Smooth muscle cell of the brain vasculature (primary cell): Measurements from ENCODE around the gene SNAPC2.
"Not testable (repeated sequence)": the region's sequence is repeated elsewhere in the genome, so short reads cannot be mapped to it uniquely, and the experiment has no call there.

Source experiments
- DNase-seq: peaks from one replicate; pipeline ENCODE4 v3.0.0-alpha.2; 2012; ENCODE audit warnings: low read depth, low spot score

The SNAPC2 gene

DNA sequence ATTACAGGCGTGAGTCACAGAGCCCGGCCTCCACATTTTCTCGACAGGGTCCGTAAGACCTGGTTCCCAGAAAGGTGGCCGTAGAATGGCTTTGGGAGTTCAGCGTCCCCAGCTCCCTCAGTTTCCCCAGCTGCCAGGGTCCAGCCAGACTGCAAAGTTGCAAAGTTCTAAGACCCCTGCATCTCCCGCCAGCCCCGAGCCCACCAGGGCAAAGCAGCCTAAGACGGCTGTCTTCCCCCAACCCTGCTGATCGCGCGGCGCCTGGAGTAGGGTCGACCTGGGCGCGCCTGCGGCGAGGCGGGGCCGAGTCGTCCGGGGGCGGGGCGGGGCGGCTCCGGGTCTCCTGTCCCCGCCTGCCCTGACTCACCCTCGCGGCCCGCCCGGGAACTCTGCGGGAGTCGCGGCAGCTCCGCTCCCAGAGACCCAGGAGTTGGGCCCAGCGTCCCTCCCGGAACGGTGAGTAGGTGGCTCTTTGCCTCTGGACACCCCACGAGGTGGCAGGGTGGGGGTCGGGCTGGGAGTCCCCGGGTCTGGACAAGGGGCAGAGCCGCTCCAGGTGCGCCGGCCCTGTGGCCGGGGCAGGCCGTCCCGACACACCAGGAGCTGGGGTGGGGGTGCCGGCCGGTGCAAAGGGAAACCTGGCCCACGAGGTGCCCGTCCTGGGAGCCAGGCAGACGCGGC lies 31.9 kb upstream of the SNAPC2 start, which contains the start of gene LRRC8E:
Gene LRRC8E, plus strand, starts transcription at position 366 of the 681 bp plus-strand sequence. CDS start 7,094 bp downstream, outside the sequence.
- DNase-seq: no peak

DNA sequence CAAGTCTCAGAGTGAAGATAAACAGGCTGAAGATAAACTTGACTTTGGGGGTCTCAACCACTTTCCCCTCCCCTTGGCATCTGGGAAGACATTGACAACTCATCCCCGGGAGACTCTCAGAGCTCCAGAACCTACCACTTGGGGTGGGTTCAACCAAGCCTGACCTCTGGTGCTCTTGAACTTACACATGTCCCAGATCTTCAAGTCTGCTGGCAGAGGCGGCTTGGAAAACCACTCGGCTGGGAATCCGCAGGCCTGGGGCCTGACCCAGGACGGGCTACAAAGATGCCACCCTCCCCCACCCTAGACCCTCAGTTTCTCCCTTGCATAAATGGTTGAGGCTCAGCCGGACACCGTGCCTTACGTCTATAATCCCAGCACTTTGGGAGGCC lies 31.3 kb upstream of the SNAPC2 start:
- DNase-seq: no peak

DNA sequence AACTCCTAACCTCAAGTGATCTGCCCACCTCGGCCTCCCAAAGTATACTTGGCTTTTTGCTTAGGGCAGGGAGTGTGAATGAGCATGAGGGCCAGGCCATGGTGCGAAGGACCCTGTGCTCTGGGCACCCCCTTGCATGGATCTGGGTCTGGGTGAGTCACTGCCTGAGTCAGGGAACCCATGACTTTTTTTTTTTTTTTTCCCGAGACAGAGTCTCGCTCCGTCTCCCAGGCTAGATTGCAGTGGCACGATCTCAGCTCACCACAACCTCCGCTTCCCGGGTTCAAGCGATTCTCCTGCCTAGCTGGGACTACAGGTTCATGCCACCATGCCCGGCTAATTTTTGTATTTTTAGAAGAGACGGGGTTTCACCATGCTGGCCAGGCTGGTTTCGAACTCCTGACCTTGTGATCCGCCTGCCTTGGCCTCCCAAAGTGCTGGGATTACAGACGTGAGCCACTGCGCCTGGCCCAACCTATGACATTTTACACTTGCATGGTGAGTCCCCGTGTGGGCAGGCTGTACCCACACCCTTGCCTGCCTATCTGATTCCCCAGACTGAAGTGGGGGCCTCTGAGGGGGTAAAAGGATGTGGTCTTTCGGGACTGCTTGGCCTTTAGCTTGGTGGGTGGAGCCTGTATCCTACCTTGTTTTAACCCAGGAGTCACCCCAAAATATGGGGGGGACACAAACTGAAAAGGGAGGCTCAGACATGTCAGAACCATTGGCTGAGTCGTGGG lies 26.6 kb upstream of the SNAPC2 start:
- DNase-seq: not testable (repeated sequence)

DNA sequence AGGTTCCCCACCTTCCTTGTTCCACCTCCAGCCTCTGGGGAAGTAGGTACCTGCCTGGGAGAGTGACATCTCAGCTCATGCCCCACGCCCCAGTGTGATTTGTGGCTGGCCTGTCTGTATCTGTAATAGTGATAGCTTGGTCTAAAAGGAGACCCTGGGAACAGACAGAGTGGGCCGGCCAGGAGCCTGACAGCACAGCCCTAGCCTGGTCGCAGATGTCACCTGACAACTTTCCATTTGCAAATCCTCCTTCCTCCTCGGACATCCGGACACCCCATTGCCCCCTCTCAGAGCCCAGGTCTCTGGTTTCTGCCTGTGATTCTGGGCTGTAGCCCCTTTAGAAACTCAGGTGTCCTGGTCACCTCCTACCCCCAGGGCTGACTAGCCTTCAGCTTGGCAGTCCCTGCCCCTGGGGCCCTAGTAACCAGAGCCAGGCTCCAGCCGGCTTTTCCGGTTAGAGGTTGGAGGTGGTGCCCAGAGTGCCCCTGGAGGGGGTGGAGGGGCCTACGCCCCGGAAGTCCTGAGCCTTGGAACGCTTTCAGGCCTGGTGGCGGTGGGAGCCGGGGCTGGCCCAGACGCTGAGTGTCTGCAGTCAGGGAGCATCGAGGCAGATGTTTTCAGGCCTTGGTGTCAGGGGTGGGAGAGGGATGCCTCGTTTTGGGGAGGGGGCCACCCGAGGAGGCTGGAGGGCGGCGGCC lies 25.4 kb upstream of the SNAPC2 start:
- no peak for DNase-seq

DNA sequence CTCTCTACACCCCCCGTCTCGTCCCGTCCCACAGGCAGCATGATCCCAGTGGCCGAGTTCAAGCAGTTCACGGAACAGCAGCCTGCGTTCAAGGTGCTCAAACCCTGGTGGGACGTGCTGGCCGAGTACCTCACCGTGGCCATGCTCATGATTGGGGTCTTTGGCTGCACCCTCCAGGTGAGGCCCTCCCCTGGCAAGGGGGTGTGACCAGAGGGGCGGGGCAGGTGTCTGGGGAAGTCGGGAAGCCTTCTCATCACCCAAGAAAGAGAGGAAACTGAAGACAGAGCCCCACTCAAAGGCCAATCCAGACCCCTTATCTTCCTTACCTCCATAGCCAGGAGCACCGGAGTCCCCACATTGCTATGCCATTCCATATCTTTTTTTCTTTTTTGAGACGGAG lies 24.6 kb upstream of the SNAPC2 start:
- DNase-seq: no peak

DNA sequence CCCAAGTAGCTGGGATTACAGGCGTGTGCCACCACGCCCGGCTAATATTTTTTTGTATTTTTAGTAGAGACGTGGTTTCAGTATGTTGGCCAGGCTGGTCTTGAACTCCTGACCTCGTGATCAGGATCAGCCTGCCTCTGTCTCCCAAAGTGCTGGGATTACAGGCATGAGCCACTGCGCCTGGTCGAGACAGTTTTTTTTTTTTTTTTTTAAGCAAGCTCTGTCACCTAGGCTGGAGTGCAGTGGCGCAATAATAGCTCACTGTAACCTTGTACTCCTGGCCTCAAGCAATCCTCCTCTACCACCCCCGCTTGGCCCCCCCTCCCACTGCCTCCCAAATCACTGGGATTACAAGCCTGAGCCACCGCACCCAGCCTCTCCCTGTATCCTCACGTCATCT lies 22.8 kb upstream of the SNAPC2 start:
- no peak for DNase-seq

DNA sequence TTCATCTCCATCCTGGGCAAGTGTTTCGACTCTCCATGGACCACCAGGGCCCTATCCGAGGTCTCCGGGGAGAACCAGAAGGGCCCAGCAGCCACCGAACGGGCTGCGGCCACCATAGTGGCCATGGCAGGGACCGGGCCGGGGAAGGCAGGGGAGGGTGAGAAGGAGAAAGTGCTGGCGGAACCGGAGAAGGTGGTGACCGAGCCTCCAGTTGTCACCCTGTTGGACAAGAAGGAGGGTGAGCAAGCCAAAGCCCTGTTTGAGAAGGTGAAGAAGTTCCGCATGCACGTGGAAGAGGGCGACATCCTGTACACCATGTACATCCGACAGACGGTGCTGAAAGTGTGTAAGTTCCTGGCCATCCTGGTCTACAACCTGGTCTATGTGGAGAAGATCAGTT lies 21.2 kb upstream of the SNAPC2 start:
- DNase-seq: no peak

DNA sequence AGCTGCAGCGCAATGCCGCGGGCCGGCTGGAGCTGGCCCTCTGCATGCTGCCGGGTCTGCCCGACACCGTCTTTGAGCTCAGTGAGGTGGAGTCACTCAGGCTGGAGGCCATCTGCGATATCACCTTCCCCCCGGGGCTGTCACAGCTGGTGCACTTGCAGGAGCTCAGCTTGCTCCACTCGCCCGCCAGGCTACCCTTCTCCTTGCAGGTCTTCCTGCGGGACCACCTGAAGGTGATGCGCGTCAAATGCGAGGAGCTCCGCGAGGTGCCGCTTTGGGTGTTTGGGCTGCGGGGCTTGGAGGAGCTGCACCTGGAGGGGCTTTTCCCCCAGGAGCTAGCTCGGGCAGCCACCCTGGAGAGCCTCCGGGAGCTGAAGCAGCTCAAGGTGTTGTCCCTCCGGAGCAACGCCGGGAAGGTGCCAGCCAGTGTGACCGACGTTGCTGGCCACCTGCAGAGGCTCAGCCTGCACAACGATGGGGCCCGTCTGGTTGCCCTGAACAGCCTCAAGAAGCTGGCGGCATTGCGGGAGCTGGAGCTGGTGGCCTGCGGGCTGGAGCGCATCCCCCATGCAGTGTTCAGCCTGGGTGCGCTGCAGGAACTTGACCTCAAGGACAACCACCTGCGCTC lies 20.3 kb upstream of the SNAPC2 start:
- no peak for DNase-seq

DNA sequence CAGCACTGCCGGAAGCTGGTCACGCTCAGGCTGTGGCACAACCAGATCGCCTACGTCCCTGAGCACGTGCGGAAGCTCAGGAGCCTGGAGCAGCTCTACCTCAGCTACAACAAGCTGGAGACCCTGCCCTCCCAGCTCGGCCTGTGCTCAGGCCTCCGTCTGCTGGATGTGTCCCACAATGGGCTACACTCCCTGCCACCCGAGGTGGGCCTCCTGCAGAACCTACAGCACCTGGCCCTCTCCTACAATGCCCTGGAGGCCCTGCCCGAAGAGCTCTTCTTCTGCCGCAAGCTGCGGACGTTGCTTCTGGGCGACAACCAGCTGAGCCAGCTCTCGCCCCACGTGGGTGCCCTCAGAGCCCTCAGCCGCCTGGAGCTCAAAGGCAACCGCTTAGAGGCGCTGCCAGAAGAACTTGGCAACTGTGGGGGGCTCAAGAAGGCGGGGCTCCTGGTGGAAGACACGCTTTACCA lies 19.7 kb upstream of the SNAPC2 start:
- DNase-seq: no peak

DNA sequence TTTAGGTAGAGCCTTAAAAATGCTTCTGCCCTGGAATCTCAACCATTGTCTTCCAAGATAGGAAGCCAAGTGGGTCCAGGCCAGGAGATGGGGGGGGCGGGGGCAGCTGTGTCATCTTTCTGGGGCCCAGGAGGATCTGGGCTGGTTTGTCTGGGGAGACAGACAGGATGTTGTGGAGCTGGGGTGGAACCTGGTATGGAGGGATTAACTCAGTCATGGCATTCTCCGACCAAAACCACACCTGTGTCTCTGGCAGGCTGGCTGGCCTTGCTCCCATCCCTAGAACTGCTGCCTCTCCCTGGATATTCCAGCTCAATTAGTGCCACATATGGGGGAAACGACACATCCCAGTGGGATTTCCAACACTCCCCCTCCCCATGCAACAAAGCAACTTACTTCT lies 19.2 kb upstream of the SNAPC2 start:
- DNase-seq: no peak

DNA sequence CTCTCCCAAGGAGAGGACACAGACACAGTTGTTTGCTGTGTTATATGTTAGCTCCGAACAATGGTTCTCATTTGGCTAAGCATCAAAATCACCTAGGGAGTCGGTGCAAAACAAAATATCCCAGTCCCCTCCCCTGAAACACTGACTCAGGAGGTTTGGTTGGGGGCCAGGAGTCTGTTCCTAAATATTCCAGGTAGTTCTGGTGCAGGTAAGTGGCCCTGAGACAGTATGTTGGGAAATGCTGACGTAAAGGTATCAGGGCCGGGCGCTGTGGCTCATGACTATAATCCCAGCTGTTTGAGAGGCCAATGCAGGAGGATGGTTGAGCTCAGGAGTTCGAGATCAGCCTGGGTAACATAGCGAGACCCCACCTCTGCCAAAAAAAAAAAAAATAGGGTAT lies 18.8 kb upstream of the SNAPC2 start:
- no peak for DNase-seq

DNA sequence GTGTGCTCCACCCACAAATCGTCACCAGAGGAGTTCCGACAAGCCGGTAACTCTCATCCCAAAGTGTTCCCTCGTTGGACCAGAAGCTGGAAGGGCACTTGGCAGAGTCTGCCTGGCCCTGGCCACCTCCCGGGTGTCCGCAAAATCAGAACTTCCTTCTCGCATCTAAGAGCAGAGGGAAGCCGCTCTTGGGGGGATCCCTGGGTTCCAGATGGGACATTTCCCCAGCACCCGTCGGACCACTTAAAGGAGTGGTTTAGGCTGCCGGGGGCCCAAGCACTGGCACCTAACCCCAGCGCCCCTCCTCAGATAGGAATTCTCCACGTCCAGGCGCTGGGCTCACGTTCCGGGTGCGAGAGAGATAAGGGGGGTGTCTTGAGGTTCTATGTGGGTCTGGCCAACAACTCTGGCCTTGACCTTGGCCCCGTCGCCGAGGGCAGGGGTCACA lies 17.3 kb upstream of the SNAPC2 start:
- DNase-seq: no peak

DNA sequence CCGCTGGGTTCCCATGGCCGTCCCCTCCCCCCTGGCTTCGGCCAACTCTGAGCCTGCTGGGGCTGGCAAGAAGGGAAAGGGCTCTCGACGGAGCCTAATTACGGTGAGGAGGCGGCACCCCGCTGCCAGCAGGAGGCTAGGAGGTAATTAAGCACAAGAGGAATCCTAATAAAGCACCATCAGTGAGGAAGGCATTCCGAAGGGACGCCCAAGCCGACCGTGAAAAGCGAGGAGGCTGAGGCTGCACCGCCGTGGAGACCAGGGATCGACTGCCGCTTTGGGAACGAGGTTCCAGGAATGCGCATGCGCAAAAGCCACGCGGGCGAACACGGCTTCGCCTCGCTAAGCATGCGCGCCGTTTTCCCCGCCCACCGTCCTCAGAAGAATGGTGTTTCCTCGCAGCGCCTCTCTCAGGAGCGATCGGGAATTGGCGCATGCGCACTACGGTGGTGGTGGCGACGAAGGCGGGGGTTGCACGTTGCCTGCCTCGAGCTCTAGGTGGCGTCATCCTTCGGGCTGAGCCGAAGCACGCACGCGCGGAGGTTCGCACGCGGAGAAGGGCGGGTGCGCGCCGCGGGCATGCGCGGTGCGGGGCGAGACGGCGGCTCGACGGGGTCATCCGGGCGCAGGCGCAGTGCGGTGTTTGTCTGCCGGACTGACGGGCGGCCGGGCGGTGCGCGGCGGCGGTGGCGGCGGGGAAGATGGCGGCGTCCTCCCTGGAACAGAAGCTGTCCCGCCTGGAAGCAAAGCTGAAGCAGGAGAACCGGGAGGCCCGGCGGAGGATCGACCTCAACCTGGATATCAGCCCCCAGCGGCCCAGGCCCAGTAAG lies 16.7 kb upstream of the SNAPC2 start, which contains the start of gene MAP2K7:
Gene MAP2K7, plus strand, starts transcription at position 634 of the 830 bp plus-strand sequence. Its CDS starts 68 bp downstream, at position 702.
- peak; percentile 99 for DNase-seq

DNA sequence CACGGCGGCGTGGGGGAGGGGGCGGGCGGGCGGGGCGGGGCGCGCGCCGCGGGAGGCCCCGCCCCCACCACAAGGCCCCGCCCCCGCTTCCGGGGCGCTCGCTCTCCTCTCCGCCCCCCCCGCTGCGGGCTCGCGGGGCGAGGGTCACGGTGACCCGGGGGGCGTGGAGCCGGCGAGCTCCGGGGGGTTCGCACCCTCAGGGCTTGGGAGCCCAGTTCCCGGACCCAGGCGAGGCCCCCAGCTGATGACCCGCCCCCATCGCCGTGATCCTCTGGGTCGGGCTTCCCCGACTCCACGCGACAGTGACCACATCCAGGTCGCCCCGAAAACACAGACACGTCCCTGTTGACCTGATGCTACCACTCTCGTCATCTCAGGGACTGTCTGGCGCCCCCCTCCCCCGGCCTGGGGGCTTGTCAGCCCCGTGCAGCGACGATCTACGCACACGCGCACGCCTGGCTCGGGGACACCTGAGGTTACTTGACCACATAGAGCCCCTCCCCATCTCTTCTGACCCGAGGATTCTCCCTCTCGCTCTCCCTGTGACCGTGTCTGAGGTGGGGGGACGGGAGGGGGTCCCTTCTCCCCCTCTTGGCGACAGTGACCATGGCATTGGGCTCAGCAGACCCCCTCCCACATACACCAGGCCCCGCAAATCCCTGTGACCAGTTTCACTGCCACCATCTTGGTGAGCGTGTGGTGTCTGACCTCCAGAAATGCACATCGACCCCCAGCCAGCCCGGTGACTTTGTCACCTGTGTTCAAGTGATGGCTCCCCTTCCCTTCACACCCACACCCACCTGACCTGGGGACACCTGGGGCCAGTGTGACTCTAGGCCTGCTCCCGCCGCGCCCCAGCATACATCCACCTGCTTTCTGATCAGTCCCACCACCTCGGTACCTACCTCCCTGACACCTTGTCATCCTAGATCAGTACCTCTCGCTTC lies 15.8 kb upstream of the SNAPC2 start:
- no peak for DNase-seq

DNA sequence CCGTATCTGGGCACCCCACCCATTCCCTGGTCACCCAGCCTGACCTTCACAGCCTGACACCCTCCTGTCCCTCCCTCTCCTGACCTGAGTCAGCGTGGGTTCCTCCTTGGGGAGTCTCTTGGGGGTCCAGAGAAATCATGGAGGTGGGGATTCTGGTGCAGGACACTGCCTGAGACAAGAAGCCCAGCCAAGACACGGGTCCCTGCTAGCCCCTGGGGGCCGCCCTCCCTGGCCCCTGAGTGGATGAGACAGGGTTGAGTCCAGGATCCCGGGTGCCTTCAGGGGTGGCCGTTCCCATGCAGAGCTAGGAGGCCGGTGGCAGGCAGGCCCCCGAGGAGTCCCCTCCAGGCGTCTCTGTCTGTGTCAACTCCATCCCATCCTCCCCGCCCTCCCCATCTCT lies 14.9 kb upstream of the SNAPC2 start:
- DNase-seq: no peak

DNA sequence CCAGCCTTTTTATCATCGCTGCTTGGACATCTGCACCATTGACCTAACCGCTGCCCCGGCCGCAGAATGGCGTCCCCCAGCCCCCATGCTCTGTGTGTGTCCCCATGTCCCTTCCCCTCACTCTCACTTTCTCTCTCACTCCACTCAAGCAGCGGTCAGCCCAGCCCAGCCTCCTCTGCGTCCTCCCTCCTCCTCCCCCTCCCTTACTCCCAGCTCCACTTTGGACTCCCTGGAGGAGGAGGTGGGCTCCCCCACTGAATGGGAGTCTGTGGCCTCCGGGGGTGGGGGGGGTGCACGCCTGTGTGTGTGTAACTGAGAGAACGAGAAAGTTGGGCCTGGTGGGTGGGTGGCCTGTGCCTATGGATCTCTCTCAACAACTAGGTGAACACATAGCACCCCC lies 14.3 kb upstream of the SNAPC2 start:
- no peak for DNase-seq

DNA sequence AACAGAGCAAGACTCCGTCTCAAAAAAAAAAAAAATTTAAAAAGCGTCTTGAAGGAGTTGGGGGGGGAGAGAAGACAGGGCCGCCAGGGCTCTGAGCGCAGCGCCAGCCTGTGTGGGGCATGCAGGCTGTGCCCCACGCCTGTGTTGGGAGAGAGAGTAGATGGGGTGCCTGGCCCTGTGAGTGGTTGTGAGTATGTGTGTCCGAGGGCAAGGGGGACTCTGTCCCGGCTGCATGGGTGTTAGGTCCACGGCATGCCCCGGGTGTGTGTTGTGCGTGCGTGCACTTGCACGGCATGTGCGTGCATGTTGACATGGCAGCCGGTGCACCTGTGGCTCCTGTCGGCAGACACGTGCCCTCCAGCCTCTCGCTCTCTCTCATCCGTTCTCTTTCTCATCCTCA lies 13.0 kb upstream of the SNAPC2 start:
- no peak for DNase-seq

DNA sequence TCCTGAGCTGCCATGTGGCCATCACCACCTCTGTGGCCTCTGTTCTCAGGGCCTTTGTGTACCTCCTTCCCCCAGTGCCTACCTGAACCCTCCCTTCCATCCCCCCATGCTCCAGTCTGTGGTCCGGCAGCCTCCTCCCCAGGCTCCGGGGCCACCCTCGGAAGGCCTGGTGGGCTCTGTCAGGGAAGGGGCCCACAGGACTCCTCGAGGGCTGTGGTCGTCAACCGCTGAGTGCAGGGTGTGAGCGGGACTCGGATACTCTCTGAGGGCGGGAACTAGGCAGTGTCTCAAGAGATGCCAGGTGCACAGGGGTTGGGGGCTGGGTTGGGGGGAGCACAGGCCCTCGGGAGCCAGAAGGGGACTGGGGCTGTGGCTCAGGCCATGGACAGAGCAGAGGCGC lies 12.6 kb upstream of the SNAPC2 start:
- DNase-seq: no peak

DNA sequence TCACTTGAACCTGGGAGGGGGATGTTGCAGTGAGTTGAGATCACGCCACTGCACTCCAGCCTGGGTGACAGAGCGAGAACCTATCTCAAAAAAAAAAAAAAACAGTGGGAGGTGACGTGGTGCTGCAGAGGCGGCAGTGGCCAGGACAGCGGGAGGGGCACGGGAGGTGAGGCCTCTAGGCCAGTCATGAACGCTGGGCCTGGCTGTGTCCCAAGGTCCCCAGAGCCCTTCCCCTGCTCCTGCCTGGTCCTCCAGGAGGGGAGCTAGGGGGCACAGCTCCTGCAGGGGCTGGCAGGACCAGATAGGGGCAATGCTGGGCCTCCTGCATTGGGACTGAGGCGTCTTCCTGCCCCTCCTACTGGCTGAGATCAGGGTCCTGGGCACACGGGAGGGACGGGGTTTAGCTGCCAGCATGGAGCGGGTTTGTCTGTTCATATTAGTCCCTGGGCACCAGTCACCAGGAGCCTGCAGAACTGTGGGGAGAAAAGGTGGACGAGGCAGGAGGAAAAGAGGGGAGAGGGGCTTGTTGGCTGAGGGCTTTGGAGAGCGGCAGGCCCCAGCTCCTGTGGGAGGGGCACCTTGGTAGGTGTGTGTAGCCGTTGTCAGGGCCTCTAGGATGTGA lies 11.9 kb upstream of the SNAPC2 start:
- no peak for DNase-seq
